ENCODE data around the gene PTPRD.

PTPRD gene

GRCh38 chr9:8713149-8713810 is 1899.5 kb downstream of the PTPRD start:
- Histone ChIP-seq H3K27ac (ENCODE audit: low read depth, low read length) (no peak overlapping the region), H3K9me3 (ENCODE audit: control insufficient read depth, insufficient read depth, low read length) (no peaks in the 10 kb centered on the region), H4K20me1 (ENCODE audit: control insufficient read depth, insufficient read depth, low read depth, low read length) (no peaks in the 10 kb centered on the region), H3K4me1 (ENCODE audit: control insufficient read depth, low read length) (no peaks in the 10 kb centered on the region), H3K9me2 (replicated peaks; ENCODE audit: control insufficient read depth, low read length) (no peaks in the 10 kb centered on the region), H3K4me2 (ENCODE audit: low read length) (no peak overlapping the region), H3K79me2 (ENCODE audit: control insufficient read depth, low read length) (no peaks in the 10 kb centered on the region), H3K27me3 (ENCODE audit: control insufficient read depth, low read length) (no peaks in the 10 kb centered on the region), H3K36me3 (ENCODE audit: control insufficient read depth, low read length) (no peaks in the 10 kb centered on the region), H3K4me3 (ENCODE audit: low read length) (no peak overlapping the region), H3F3A (ENCODE audit: control insufficient read depth, insufficient read depth) (no peaks in the 10 kb centered on the region)
- TF ChIP-seq EZH2phosphoT487 (IDR thresholded peaks at IDR 0.05; ENCODE audit: borderline replicate concordance, low read length) (no peak), CTCF (IDR thresholded peaks at IDR 0.05; ENCODE audit: low read depth, low read length, poor library complexity, severe bottlenecking) (no peak)

DNA sequence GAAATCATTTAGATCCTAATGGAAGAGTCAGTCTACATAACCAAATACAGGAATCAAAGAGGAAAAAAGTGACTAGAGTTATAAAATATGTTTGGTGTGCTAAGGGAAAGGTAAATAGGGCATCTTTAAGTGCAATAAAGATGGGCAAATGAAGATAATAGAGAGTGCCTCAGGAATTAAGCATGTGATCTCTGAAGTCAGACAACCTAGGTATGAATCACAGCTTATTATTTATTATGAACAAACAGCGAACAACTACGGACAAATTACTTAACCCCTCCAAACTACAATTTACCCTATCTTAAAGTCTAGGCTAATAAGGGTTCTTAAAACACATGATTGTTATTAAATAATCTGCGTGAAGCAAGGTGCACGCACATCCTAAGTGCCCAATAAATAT is 1903.1 kb downstream of the PTPRD start:
- Histone ChIP-seq H3K9me3 (ENCODE audit: control insufficient read depth, insufficient read depth, low read length) (no peaks in the 10 kb centered on the region), H4K20me1 (ENCODE audit: control insufficient read depth, insufficient read depth, low read depth, low read length) (no peaks in the 10 kb centered on the region), H3K4me3 (ENCODE audit: low read length) (no peak overlapping the region), H3K36me3 (ENCODE audit: control insufficient read depth, low read length) (no peaks in the 10 kb centered on the region), H3F3A (ENCODE audit: control insufficient read depth, insufficient read depth) (no peaks in the 10 kb centered on the region), H3K79me2 (ENCODE audit: control insufficient read depth, low read length) (no peaks in the 10 kb centered on the region), H3K27me3 (ENCODE audit: control insufficient read depth, low read length) (no peaks in the 10 kb centered on the region), H3K9me2 (replicated peaks; ENCODE audit: control insufficient read depth, low read length) (no peaks in the 10 kb centered on the region), H3K27ac (ENCODE audit: low read depth, low read length) (no peak overlapping the region), H3K4me2 (ENCODE audit: low read length) (no peak overlapping the region), H3K4me1 (ENCODE audit: control insufficient read depth, low read length) (no peaks in the 10 kb centered on the region)
- no peak for TF ChIP-seq CTCF (IDR thresholded peaks at IDR 0.05; ENCODE audit: low read depth, low read length, poor library complexity, severe bottlenecking)
- TF ChIP-seq EZH2phosphoT487 (IDR thresholded peaks at IDR 0.05; ENCODE audit: borderline replicate concordance, low read length), result no peak

GRCh38 chr9:8708728-8709127 is 1904.1 kb downstream of the PTPRD start:
- Histone ChIP-seq H3K9me2 (replicated peaks; ENCODE audit: control insufficient read depth, low read length) (no peaks in the 10 kb centered on the region), H3K4me3 (ENCODE audit: low read length) (no peak overlapping the region), H3K9me3 (ENCODE audit: control insufficient read depth, insufficient read depth, low read length) (no peaks in the 10 kb centered on the region), H3K4me1 (ENCODE audit: control insufficient read depth, low read length) (no peaks in the 10 kb centered on the region), H3K79me2 (ENCODE audit: control insufficient read depth, low read length) (no peaks in the 10 kb centered on the region), H3F3A (ENCODE audit: control insufficient read depth, insufficient read depth) (no peaks in the 10 kb centered on the region), H4K20me1 (ENCODE audit: control insufficient read depth, insufficient read depth, low read depth, low read length) (no peaks in the 10 kb centered on the region), H3K27ac (ENCODE audit: low read depth, low read length) (no peak overlapping the region), H3K4me2 (ENCODE audit: low read length) (no peak overlapping the region), H3K27me3 (ENCODE audit: control insufficient read depth, low read length) (no peaks in the 10 kb centered on the region), H3K36me3 (ENCODE audit: control insufficient read depth, low read length) (no peaks in the 10 kb centered on the region)
- TF ChIP-seq EZH2phosphoT487 (IDR thresholded peaks at IDR 0.05; ENCODE audit: borderline replicate concordance, low read length), result no peak
- TF ChIP-seq CTCF (IDR thresholded peaks at IDR 0.05; ENCODE audit: low read depth, low read length, poor library complexity, severe bottlenecking), result no peak

All from DOHH2 (cell line).